ENCODE data around the gene PODXL.

The PODXL gene

GRCh38 chr7:131568510-131568909 is 12.1 kb upstream of the PODXL start:
- FAIRE-seq (no peak), DNase-seq (ENCODE audit: insufficient read length, low spot score) (no peak)

GRCh38 chr7:131564640-131565039 is 8.2 kb upstream of the PODXL start:
- DNase-seq (ENCODE audit: insufficient read length, low spot score): no peak
- no peak for FAIRE-seq

GRCh38 chr7:131563918-131564317 is 7.5 kb upstream of the PODXL start:
- DNase-seq (ENCODE audit: insufficient read length, low spot score): no peak
- FAIRE-seq: no peak

- FAIRE-seq (no peak), DNase-seq (ENCODE audit: insufficient read length, low spot score) (no peak)
These were observed 6.5 kb upstream of the PODXL start for GRCh38 chr7:131562941-131563340.

- FAIRE-seq (no peak), DNase-seq (ENCODE audit: insufficient read length, low spot score) (no peak)
These were observed 3.6 kb upstream of the PODXL start for GRCh38 chr7:131560061-131560460.

GRCh38 chr7:131557652-131558385 is 1.4 kb upstream of the PODXL start:
- FAIRE-seq (no peak), DNase-seq (ENCODE audit: insufficient read length, low spot score) (no peak)

- FAIRE-seq (no peak), DNase-seq (ENCODE audit: insufficient read length, low spot score) (no peak)
These were observed 652 bp upstream of the PODXL start for GRCh38 chr7:131556909-131557651.

GRCh38 chr7:131555552-131556052 is 826 bp downstream of the PODXL start:
- no peak for FAIRE-seq

GRCh38 chr7:131554880-131555516 is 1.4 kb downstream of the PODXL start:
- DNase-seq (ENCODE audit: insufficient read length, low spot score) (no peak), FAIRE-seq (no peak)

More at GRCh38 chr7:131555552-131556052, 826 bp downstream of the PODXL start:
- no peak for DNase-seq (ENCODE audit: insufficient read length, low spot score)

- FAIRE-seq (no peak), DNase-seq (ENCODE audit: insufficient read length, low spot score) (no peak)
These were observed 2.5 kb downstream of the PODXL start for GRCh38 chr7:131553931-131554330.

- DNase-seq (ENCODE audit: insufficient read length, low spot score) (no peak), FAIRE-seq (no peak)
These were observed 4.4 kb downstream of the PODXL start for GRCh38 chr7:131552053-131552452.

- FAIRE-seq: no peak
These were observed 5.6 kb downstream of the PODXL start for GRCh38 chr7:131550846-131551245.

GRCh38 chr7:131548371-131548770 is 8.1 kb downstream of the PODXL start:
- DNase-seq (ENCODE audit: insufficient read length, low spot score) (no peak), FAIRE-seq (no peak)

More at GRCh38 chr7:131550846-131551245, 5.6 kb downstream of the PODXL start:
- DNase-seq (ENCODE audit: insufficient read length, low spot score): no peak

GRCh38 chr7:131547589-131547988 is 8.8 kb downstream of the PODXL start:
- DNase-seq (ENCODE audit: insufficient read length, low spot score) (no peak), FAIRE-seq (no peak)

GRCh38 chr7:131546583-131547141 is 9.8 kb downstream of the PODXL start:
- no peak for DNase-seq (ENCODE audit: insufficient read length, low spot score)
- no peak for FAIRE-seq

- FAIRE-seq: no peak
- DNase-seq (ENCODE audit: insufficient read length, low spot score): no peak
These were observed 10.3 kb downstream of the PODXL start for GRCh38 chr7:131546126-131546525.

GRCh38 chr7:131544449-131545301 is 11.8 kb downstream of the PODXL start:
- FAIRE-seq: no peak

GRCh38 chr7:131544021-131544420 is 12.4 kb downstream of the PODXL start:
- DNase-seq (ENCODE audit: insufficient read length, low spot score) (no peak), FAIRE-seq (no peak)

More at GRCh38 chr7:131544449-131545301, 11.8 kb downstream of the PODXL start:
- DNase-seq (ENCODE audit: insufficient read length, low spot score): no peak

- FAIRE-seq (no peak), DNase-seq (ENCODE audit: insufficient read length, low spot score) (no peak)
These were observed 13.1 kb downstream of the PODXL start for GRCh38 chr7:131543298-131543697.

- FAIRE-seq: no peak
- DNase-seq (ENCODE audit: insufficient read length, low spot score): no peak
These were observed 15.8 kb downstream of the PODXL start for GRCh38 chr7:131540491-131541162.
